Osteocyte (in vitro differentiated cells): ENCODE measurements around the gene ZCCHC24. TPM values are rescaled to one million over a fixed set of nuclear protein-coding genes. Genes with fewer than 3 reads are reported as not detected.

ENCODE experiments used
- DNase-seq: peaks from one replicate; pipeline ENCODE4 v3.0.0; 2021; ENCODE audit warnings: mixed read lengths; ENCODE audit not compliant: unreplicated experiment; ENCODE audit errors: extremely low spot score
- H3K27ac Mint-ChIP-seq: one replicate; pipeline ENCODE4 v1.8.0; 2021; ENCODE audit warnings: mild to moderate bottlenecking, mixed read lengths; ENCODE audit not compliant: unreplicated experiment
- H3K27me3 Mint-ChIP-seq: one replicate; pipeline ENCODE4 v1.8.0; 2021; ENCODE audit warnings: mixed read lengths; ENCODE audit not compliant: unreplicated experiment
- H3K36me3 Mint-ChIP-seq: one replicate; pipeline ENCODE4 v1.8.0; 2021; ENCODE audit warnings: mixed read lengths; ENCODE audit not compliant: unreplicated experiment
- H3K4me1 Mint-ChIP-seq: one replicate; pipeline ENCODE4 v1.8.0; 2021; ENCODE audit warnings: mixed read lengths; ENCODE audit not compliant: unreplicated experiment
- H3K4me3 Mint-ChIP-seq: one replicate; pipeline ENCODE4 v1.8.0; 2021; ENCODE audit warnings: mild to moderate bottlenecking, moderate library complexity, mixed read lengths; ENCODE audit not compliant: unreplicated experiment
- H3K9me3 Mint-ChIP-seq: one replicate; pipeline ENCODE4 v1.8.0; 2021; ENCODE audit warnings: mixed read lengths; ENCODE audit not compliant: unreplicated experiment
- total RNA-seq: library from RNA; stranded (reverse); gene quantifications from 2 replicates; pipeline ENCODE4 v1.2.1, GENCODE V29; 2021
- TF ChIP-seq, protein P1 (sequence below): fragments of 200-600 bp; sonication (generic); IDR thresholded peaks from 2 replicates; pipeline ENCODE4 v1.5.0; 2021; ENCODE audit warnings: antibody characterized with exemption, mild to moderate bottlenecking, moderate library complexity

ZCCHC24 gene
- total RNA-seq, 1 donor from 2014 or later, result 88.3 TPM

DNA sequence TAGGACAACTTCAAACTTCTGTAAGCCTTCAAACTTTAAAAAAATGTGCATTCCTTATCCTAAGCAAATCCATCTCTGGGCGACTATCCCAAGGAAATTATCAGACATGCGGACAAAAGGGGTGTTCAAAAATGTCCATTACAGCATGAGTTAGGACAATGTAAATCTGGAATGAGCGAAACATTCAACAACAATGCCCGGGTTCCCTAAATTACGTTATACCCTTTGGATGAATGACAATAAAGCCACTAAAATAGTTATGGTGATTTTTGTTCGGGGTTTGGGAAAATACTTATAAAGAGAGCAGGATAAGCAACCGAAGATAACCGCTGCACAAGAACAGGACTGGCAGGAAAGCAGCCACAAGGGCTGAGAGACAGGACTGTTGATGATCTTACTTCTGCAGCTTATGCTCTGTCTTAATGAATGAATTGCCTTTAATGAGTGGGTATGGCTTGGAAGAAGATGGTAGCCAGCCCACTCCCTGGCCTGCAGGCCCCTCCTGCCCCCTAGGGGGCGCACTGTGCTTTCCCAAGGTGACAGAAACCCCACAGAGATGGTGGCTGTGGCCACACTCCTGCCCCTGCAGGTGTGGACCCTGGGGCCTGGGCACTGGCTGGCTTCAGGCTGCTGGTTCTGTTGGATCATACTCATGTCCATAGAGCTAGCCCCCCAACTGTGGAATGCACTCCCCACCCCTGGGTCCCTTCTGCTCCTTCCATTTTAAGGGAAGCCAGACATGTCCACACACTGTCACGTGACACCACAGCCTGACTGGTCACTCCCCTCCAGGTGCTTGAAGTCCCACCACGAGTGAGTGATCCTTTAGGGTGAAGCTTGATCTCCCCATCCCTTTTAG is 45.0 kb downstream of the ZCCHC24 start:
- Mint-ChIP-seq H3K36me3 (peaks cover 17% of the 10 kb centered on the region), H3K27me3 (no peaks in the 10 kb centered on the region), H3K9me3 (no peaks in the 10 kb centered on the region), H3K27ac (peak overlapping the region; percentile 98), H3K4me3 (no peak overlapping the region), H3K4me1 (peaks cover 91% of the 10 kb centered on the region)
- no peak for DNase-seq
- TF ChIP-seq, protein P1, sequence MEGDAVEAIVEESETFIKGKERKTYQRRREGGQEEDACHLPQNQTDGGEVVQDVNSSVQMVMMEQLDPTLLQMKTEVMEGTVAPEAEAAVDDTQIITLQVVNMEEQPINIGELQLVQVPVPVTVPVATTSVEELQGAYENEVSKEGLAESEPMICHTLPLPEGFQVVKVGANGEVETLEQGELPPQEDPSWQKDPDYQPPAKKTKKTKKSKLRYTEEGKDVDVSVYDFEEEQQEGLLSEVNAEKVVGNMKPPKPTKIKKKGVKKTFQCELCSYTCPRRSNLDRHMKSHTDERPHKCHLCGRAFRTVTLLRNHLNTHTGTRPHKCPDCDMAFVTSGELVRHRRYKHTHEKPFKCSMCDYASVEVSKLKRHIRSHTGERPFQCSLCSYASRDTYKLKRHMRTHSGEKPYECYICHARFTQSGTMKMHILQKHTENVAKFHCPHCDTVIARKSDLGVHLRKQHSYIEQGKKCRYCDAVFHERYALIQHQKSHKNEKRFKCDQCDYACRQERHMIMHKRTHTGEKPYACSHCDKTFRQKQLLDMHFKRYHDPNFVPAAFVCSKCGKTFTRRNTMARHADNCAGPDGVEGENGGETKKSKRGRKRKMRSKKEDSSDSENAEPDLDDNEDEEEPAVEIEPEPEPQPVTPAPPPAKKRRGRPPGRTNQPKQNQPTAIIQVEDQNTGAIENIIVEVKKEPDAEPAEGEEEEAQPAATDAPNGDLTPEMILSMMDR, result peak; percentile 69

DNA sequence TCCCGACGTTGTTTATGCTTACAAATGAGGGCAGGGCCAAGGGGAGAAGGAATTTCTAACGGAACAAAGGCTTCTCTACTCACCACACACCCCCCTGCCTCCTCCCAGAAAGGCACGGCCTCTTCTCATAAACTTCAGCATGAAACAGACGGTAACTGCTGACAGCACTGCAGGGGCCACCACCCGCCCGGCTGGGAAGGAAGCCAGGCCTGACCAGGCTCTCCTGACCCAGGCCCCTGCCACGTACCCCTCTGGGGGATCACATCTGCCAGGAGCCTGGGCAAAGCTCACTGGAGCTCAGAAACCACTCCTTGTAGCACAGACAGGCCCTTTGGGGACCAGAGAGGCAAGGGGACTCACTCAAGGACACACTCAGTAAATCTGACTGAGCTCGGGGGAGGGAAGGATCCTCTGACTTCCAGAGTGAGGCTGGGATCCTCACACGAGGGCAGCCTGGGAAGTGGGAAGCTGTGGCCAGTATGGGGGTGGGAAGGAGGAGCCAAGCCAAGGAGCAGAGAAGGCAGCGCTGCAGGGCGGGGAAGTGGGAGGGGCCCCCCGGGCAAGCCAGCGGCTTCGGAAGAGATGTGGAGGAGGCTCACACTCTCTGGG is 46.1 kb downstream of the ZCCHC24 start:
- Mint-ChIP-seq H3K9me3 (no peaks in the 10 kb centered on the region), H3K27ac (peak overlapping the region; percentile 98), H3K36me3 (peaks cover 26% of the 10 kb centered on the region), H3K4me1 (peaks cover 80% of the 10 kb centered on the region), H3K4me3 (peak overlapping the region; percentile 40), H3K27me3 (no peaks in the 10 kb centered on the region)
- DNase-seq, result peak; percentile 94
- TF ChIP-seq, protein P1, result no peak

DNA sequence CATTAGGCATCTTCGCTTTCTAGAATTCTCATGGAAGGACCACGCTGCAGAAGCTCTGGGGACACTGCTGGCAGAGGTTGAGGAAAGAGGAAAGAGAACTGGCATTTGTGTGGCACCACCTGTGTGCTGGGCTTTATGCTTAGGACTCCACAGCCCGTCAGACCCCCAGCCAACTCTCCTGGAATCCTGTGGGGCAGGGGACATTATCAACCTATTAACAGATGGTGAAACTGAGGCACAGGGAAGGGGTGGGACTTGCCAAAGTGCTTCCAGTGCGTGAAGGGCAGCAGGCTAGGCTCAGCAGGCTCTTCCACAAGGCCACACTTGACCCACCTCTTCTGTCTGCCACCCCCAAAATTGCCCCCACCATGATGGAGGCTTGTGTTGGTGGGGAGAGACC is 46.8 kb downstream of the ZCCHC24 start:
- Mint-ChIP-seq H3K27ac (peak overlapping the region; percentile 98), H3K9me3 (no peaks in the 10 kb centered on the region), H3K4me3 (no peak overlapping the region), H3K4me1 (peaks cover 73% of the 10 kb centered on the region), H3K27me3 (no peaks in the 10 kb centered on the region), H3K36me3 (peaks cover 33% of the 10 kb centered on the region)
- TF ChIP-seq, protein P1, result no peak
- no peak for DNase-seq

DNA sequence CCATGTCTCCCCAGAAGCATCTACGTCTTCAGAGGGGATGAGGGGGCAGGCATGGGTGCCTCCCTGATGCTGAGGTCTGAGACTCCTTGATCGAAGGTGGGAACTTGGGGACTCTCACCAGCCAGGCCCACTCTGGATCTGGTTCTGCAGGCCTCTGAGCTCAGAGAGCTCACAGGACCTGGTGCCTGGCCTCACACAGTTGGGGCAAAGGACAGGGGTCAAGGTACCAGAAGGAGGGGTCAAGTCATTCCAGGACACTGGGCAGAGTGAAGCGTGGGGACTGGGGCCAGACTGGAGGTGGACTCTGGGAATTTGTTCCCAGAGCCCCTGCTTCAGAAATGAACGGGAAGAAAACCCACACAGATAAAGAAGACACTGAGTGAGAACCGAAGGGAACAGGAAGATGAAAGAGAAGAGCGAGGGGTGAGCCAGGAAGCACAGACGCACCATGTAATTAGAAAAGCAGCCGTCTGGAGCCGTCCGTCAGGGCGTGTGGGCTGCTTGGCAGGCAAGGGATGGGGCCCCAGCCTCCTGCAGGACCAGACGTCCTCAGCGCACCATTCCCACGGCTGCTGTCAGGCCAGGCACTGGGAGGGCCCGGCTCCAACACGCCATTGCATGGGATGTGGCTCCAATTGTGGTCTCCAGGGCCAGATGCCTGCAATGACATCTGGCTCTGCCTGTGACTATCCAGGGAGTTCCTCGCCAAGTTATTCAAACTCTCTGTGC is 47.7 kb downstream of the ZCCHC24 start:
- DNase-seq, result no peak
- H3K4me1 Mint-ChIP-seq, result peaks cover 64% of the 10 kb centered on the region
- TF ChIP-seq, protein P1, result no peak
- no peak overlapping the region for H3K4me3 Mint-ChIP-seq
- H3K9me3 Mint-ChIP-seq, result no peaks in the 10 kb centered on the region
- peaks cover 40% of the 10 kb centered on the region for H3K36me3 Mint-ChIP-seq
- H3K27me3 Mint-ChIP-seq, result no peaks in the 10 kb centered on the region
- H3K27ac Mint-ChIP-seq, result peak overlapping the region; percentile 98
